Testis (tissue), 3 donors: Measurements from ENCODE around the gene MNT. TPM values are rescaled to one million over a fixed set of nuclear protein-coding genes. Genes with fewer than 3 reads are reported as not detected.

Source experiments
- DNase-seq: peaks from one replicate; pipeline ENCODE4 v3.0.0-alpha.2; 2019
- H3K27ac ChIP-seq, 2 donors: fragments of 200-600 bp; sonication (generic); one replicate each; pipeline ENCODE4 v1.5.1; 2019
- H3K27me3 ChIP-seq: fragments of 200-600 bp; sonication (generic); one replicate; pipeline ENCODE4 v1.5.1; 2019
- H3K36me3 ChIP-seq: fragments of 200-600 bp; sonication (generic); one replicate; pipeline ENCODE4 v1.5.1; 2017; ENCODE audit warnings: low read depth; ENCODE audit errors: missing control alignments
- H3K4me1 ChIP-seq: fragments of 200-600 bp; sonication (generic); one replicate; pipeline ENCODE4 v1.5.1; 2019
- H3K4me3 ChIP-seq, 2 donors: fragments of 200-600 bp; sonication (generic); one replicate each; pipeline ENCODE4 v1.5.1; 2017 to 2019
- H3K9me3 ChIP-seq: fragments of 200-600 bp; sonication (generic); one replicate; pipeline ENCODE4 v1.5.1; 2017
- CTCF ChIP-seq, 3 experiments: fragments of 450-650 bp in 2 of 3; fragments of 200-600 bp in 1 of 3; sonication (generic) in 1 of 3; IDR thresholded peaks; one replicate each; pipeline ENCODE4 v1.5.1; 2016 to 2019; ENCODE audit warnings: antibody characterized with exemption in 3 of 3, mild to moderate bottlenecking in 2 of 3, moderate library complexity in 1 of 3
- POLR2A ChIP-seq: fragments of 450-650 bp; IDR thresholded peaks from one replicate; pipeline ENCODE4 v1.6.1; 2017; ENCODE audit warnings: antibody characterized with exemption, mild to moderate bottlenecking, moderate library complexity
- WGBS, 2 donors: methylation state at CpG; one replicate each; pipeline ENCODE4 v1.1.5; 2018; 5-methylcytosine and 5-hydroxymethylcytosine counted together
- intact Hi-C: fragments of 100-400 bp; cut with DNase I; formaldehyde crosslinking; loops from one replicate; pipeline ENCODE4 v1.15.1; 2023; ENCODE audit warnings: low total_unique reads
- polyA plus RNA-seq: library from polyadenylated mRNA; stranded (reverse); fragments of 350-450 nt; fragmentation: Illumina TruSeq; extraction: RNeasy Lipid Tissue Mini Kit (QIAGEN cat#74804); gene quantifications from one replicate; pipeline ENCODE4 v1.2.3, GENCODE V29; 2014; ENCODE audit warnings: low read depth, low replicate concordance; ENCODE audit not compliant: insufficient read depth
- total RNA-seq, 2 donors: library from RNA; depleted of rRNA; stranded (reverse); fragments of >200 nt; gene quantifications; one replicate each; pipeline ENCODE4 v1.2.3, GENCODE V29; 2016

Gene MNT
- total and polyA plus RNA-seq, 3 donors from 2014 or later, result 27.9 to 67.7 (median 46.3) TPM

DNA sequence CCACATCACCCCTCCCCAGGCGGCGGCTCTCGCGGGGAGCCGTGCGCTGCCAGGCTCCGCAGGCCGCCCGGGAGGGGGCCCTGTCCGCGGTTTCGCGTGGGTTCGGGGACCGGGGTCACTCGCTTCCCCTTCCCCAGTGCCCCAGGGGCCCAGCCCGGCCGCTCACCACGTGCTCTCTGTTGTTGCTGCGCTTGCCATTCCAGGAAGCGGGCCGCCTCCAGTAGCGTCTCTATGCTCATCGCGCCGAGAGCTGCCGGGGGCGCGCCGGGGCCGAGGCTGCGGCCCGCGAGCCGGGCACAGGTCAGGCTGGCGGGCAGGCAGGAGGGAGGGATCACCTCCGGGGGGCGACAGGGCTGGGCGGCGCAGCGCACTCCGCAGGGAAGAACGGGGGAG, 390 bp downstream of the MNT start:
- H3K36me3 ChIP-seq, result no peaks in the 10 kb centered on the region
- H3K27me3 ChIP-seq, result no peaks in the 10 kb centered on the region
- WGBS, 2 donors, result 1% methylated on average over 23 to 43 of the region's 43 CpGs
- no peaks in the 10 kb centered on the region for H3K9me3 ChIP-seq
- no peak for DNase-seq
- peaks cover 58% of the 10 kb centered on the region for H3K4me1 ChIP-seq
- TF ChIP-seq CTCF (IDR thresholded peaks at IDR 0.05) (no peak), POLR2A (no peak)
- peak overlapping the region; percentile 94 to 99 for H3K27ac ChIP-seq
- H3K4me3 ChIP-seq, result peak overlapping the region; percentile 93 to 97
- intact Hi-C loops, result no loop called here

DNA sequence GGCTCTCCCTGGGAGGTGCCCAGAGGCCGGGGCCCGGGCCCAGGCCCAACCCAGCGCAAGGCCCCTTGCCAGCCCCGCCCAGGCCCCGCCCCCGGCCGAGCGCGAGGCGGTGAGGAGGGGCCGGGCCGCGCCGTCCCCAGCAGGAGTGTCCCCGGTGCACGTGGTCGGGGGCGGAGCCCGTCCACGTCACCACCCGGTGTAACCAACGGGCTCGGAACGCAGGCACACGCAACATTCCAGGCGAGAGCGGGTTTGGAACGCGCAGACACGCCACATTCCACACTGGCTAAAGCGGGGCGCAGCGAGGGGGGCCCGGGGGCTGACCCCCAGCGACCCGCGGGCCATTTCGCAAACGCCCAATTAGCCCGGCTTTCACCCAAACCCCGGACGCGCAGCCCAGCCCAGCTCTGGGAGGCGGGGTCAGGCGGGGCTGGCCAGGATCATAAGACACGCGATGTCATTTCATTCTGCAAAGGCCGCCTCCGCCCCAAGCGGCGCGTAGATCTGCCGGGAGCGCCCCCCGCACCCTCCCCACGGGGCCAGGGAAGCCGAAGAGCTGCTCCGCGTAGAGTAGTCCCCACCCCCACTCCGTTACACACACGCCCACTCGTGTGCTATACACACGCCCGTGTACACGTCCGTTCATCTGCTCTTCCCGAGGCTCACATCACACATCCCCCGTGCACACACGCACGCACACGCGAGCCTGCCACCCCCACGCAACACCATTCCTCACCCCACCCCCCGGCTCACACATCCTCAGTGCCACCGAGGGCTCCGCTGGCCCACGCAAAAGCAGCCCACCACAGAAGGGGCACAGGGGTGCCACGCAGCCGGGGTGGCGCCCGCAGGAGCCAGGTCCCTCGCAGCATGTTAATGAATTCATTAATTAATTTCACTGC, 1.0 kb downstream of the MNT start:
- Histone ChIP-seq H3K27ac (peak overlapping the region; percentile 94 to 99), H3K4me3 (peak overlapping the region; percentile 93 to 97), H3K27me3 (no peaks in the 10 kb centered on the region), H3K4me1 (peaks cover 58% of the 10 kb centered on the region), H3K9me3 (no peaks in the 10 kb centered on the region), H3K36me3 (no peaks in the 10 kb centered on the region)
- WGBS, 2 donors, result 0 to 1% methylated on average over 29 to 49 of the region's 82 CpGs
- DNase-seq, result peak; percentile 96
- intact Hi-C loops, result no loop called here
- TF ChIP-seq POLR2A (peak; percentile 24), CTCF (IDR thresholded peaks at IDR 0.05) (no peak)

DNA sequence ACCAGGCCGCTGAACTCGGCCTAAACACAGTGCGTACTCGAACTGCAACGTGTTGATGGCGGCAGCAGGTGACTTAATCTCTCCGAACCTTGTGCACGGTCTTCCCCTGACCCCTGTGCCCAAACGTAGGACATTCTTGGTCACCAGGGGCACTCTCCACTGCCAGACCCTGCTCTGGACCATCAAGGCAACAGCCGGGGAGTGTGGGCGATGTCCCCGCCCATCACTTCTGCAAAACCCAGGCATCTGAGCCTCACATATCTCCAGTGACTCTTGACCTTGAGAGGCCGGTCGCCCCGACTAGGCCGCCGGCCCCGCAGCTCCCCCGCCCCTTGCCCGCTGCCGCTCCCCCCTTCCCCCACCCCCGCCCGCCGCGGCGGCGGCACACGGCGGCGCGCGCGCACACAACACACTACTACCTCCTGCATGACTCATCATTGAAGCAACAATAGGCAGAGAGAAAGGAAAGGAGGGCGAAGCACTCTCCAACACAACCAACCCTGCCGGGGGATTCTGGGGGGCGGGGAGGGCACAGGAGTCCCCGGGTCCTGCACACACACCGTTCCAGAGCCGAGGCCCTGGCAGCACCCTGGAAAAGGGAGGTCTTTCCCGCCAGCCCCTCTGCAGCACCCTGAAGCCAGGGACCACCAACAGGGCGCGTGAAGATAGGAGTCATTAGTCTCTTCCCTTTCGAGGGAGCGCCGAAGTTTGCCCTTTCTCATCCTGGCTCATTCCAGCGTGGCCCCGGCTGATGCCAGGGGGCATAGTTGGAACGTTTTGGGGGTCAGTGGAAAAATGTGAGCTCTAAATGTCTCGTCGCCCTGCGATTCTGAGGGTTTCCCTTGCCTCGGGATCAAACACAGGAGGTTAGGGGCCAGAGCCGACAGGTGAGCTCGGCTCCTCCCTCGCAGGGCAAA, 1.9 kb downstream of the MNT start:
- no peaks in the 10 kb centered on the region for H3K9me3 ChIP-seq
- TF ChIP-seq CTCF (IDR thresholded peaks at IDR 0.05) (no peak), POLR2A (no peak)
- H3K27ac ChIP-seq, result peak overlapping the region; percentile 94 to 99
- H3K4me3 ChIP-seq, result peak overlapping the region; percentile 93 to 97
- DNase-seq, result peak; percentile 62
- WGBS, 2 donors, result 7 to 10% methylated on average over 24 to 49 of the region's 55 CpGs
- intact Hi-C loops, result no loop called here
- H3K4me1 ChIP-seq, result peaks cover 59% of the 10 kb centered on the region
- no peaks in the 10 kb centered on the region for H3K36me3 ChIP-seq
- no peaks in the 10 kb centered on the region for H3K27me3 ChIP-seq

- no peak for DNase-seq
- Histone ChIP-seq H3K27me3 (no peaks in the 10 kb centered on the region), H3K4me1 (peaks cover 58% of the 10 kb centered on the region), H3K36me3 (no peaks in the 10 kb centered on the region), H3K27ac (peak overlapping the region; percentile 94 to 99), H3K4me3 (peak overlapping the region in 1 of 2 donors; percentile 97), H3K9me3 (no peaks in the 10 kb centered on the region)
- intact Hi-C loops, result no loop called here
- 68 to 71% methylated on average over 8 to 10 of the region's 10 CpGs for WGBS, 2 donors
- TF ChIP-seq CTCF (IDR thresholded peaks at IDR 0.05) (no peak), POLR2A (no peak)
Measured at GRCh38 chr17:2398182-2398581, 2.7 kb downstream of the MNT start.
